Neuronal stem cell (in vitro differentiated cells): ENCODE results near the gene CCDC3.
"Not testable (repeated sequence)": the region's sequence is repeated elsewhere in the genome, so short reads cannot be mapped to it uniquely, and the experiment has no call there.

Source experiments
- DNase-seq: peaks from one replicate; pipeline ENCODE4 v3.0.0-alpha.2; 2013; ENCODE audit warnings: low spot score
- H2AFZ ChIP-seq: one replicate; pipeline ENCODE4 v1.6.1; 2013; ENCODE audit warnings: mild to moderate bottlenecking, low read length, inconsistent platforms
- H2AK5ac ChIP-seq: 2 replicates; pipeline ENCODE4 v1.6.1; 2013; ENCODE audit warnings: low read depth, mild to moderate bottlenecking, inconsistent platforms, low read length, moderate library complexity, mixed read lengths
- H2BK120ac ChIP-seq: 2 replicates; pipeline ENCODE4 v1.6.1; 2013; ENCODE audit warnings: low read depth, mild to moderate bottlenecking, inconsistent platforms, low read length, moderate library complexity, mixed read lengths
- H2BK12ac ChIP-seq: one replicate; pipeline ENCODE4 v1.6.1; 2013; ENCODE audit warnings: low read length, inconsistent platforms
- H2BK15ac ChIP-seq: 2 replicates; pipeline ENCODE4 v1.6.1; 2013; ENCODE audit warnings: mild to moderate bottlenecking, low read length, inconsistent platforms, mixed read lengths
- H2BK5ac ChIP-seq: one replicate; pipeline ENCODE4 v1.6.1; 2013; ENCODE audit warnings: inconsistent platforms, mild to moderate bottlenecking, low read length, moderate library complexity
- H3K14ac ChIP-seq: one replicate; pipeline ENCODE4 v1.6.1; 2013; ENCODE audit warnings: low read length, inconsistent platforms
- H3K18ac ChIP-seq: 2 replicates; pipeline ENCODE4 v1.6.1; 2013; ENCODE audit warnings: low read length, inconsistent platforms
- H3K23ac ChIP-seq: 2 replicates; pipeline ENCODE4 v1.6.1; 2013; ENCODE audit warnings: low read depth, mild to moderate bottlenecking, mixed read lengths, low read length, inconsistent platforms; ENCODE audit not compliant: poor library complexity
- H3K27ac ChIP-seq: replicated peaks from 3 replicates; pipeline ENCODE4 v1.5.1; 2013; ENCODE audit warnings: low read length, inconsistent platforms
- H3K27me3 ChIP-seq, 3 experiments: 2 replicates each; pipeline ENCODE4 v1.6.1; 2013; ENCODE audit warnings: low read length in 3 of 3, mild to moderate bottlenecking in 2 of 3, inconsistent platforms in 1 of 3, low read depth in 1 of 3, mixed read lengths in 1 of 3, moderate library complexity in 1 of 3; ENCODE audit not compliant: control insufficient read depth in 3 of 3, insufficient read depth in 3 of 3
- H3K36me3 ChIP-seq, 2 donors: replicated peaks in 1 of 2; 2 replicates each; pipeline ENCODE4 v1.6.1; 2013; ENCODE audit warnings: low read length in 2 of 2; ENCODE audit not compliant: control insufficient read depth in 2 of 2, insufficient read depth in 2 of 2
- H3K4ac ChIP-seq: 2 replicates; pipeline ENCODE4 v1.6.1; 2013; ENCODE audit warnings: inconsistent platforms, mild to moderate bottlenecking, low read length, moderate library complexity
- H3K4me1 ChIP-seq, 2 donors: 1 replicate in 1 of 2; 2 replicates in 1 of 2; pipeline ENCODE4 v1.6.1; 2013; ENCODE audit warnings: low read length in 2 of 2, low read depth in 1 of 2; ENCODE audit not compliant: control insufficient read depth in 2 of 2, insufficient read depth in 1 of 2
- H3K4me2 ChIP-seq: one replicate; pipeline ENCODE4 v1.6.1; 2013; ENCODE audit warnings: mild to moderate bottlenecking, low read length, inconsistent platforms; ENCODE audit not compliant: insufficient read depth, poor library complexity, severe bottlenecking
- H3K4me3 ChIP-seq, 2 donors: 2 replicates each; pipeline ENCODE4 v1.5.1; 2013; ENCODE audit warnings: low read length in 2 of 2, mild to moderate bottlenecking in 2 of 2, inconsistent platforms in 1 of 2, moderate library complexity in 1 of 2
- H3K79me1 ChIP-seq: one replicate; pipeline ENCODE4 v1.6.1; 2013; ENCODE audit warnings: low read depth, mild to moderate bottlenecking, inconsistent platforms, low read length, moderate library complexity
- H3K9ac ChIP-seq: one replicate; pipeline ENCODE4 v1.6.1; 2013; ENCODE audit warnings: mild to moderate bottlenecking, low read depth, low read length, inconsistent platforms; ENCODE audit not compliant: poor library complexity
- H3K9me3 ChIP-seq, 2 donors: replicated peaks in 1 of 2; 2 replicates each; pipeline versions ENCODE3 to v1.6.1; 2013; ENCODE audit warnings: low read length in 2 of 2, mild to moderate bottlenecking in 2 of 2, inconsistent platforms in 1 of 2, low read depth in 1 of 2, mixed read lengths in 1 of 2, moderate library complexity in 1 of 2; ENCODE audit not compliant: control insufficient read depth in 2 of 2, insufficient read depth in 1 of 2
- H4K8ac ChIP-seq: one replicate; pipeline ENCODE4 v1.6.1; 2013; ENCODE audit warnings: low read depth, mild to moderate bottlenecking, inconsistent platforms, low read length, moderate library complexity
- H4K91ac ChIP-seq: one replicate; pipeline ENCODE4 v1.6.1; 2013; ENCODE audit warnings: low read length, low read depth, mild to moderate bottlenecking, inconsistent platforms; ENCODE audit not compliant: poor library complexity
- WGBS, 2 donors: extraction: QIAGEN DNeasy Blood & Tissue Kit; methylation state at CpG; one replicate each; pipeline ENCODE4 v1.1.7; 2013; ENCODE audit warnings: missing lambda C conversion rate in 2 of 2, mixed read lengths in 1 of 2; ENCODE audit not compliant: insufficient read length in 2 of 2, insufficient replicate concordance in 1 of 2; ENCODE audit errors: extremely low coverage in 2 of 2; 5-methylcytosine and 5-hydroxymethylcytosine counted together

CCDC3 gene

DNA sequence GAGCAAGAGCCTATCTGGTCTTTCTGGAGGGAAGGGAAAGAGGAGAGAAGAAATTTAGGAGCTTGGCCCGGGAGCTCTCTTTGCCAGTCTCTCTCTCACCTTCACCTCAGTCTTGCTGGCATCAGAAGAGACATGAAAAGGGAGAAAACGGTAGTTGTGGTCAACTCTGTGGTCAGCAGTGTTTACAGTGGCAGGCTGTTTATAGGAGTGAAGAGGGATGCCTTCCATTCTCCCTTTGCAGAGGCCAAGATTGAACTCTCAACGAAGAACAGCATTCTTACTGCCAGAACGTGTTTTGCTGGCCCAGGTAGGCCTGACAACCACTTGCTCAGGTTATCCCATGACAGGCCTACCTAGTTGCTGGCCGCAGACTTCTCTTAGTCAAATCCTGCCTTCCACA lies 133.3 kb downstream of the CCDC3 start:
- Histone ChIP-seq H2BK5ac (no peak overlapping the region), H2AFZ (no peak overlapping the region), H3K27me3 (no peaks in the 10 kb centered on the region), H3K4ac (no peak overlapping the region), H2BK12ac (no peak overlapping the region), H3K9me3 (no peaks in the 10 kb centered on the region), H3K18ac (no peak overlapping the region), H4K91ac (no peak overlapping the region), H2BK120ac (no peak overlapping the region), H2AK5ac (no peak overlapping the region), H3K27ac (no peak overlapping the region), H3K9ac (no peak overlapping the region), H4K8ac (no peak overlapping the region), H3K4me1 (no peaks in the 10 kb centered on the region), H3K36me3 (no peaks in the 10 kb centered on the region), H2BK15ac (no peak overlapping the region), H3K4me2 (no peak overlapping the region), H3K23ac (no peak overlapping the region), H3K4me3 (no peak overlapping the region), H3K79me1 (no peaks in the 10 kb centered on the region), H3K14ac (no peak overlapping the region)
- WGBS, 2 donors = no CpG with 5 or more reads among the region's 5 CpGs
- DNase-seq = no peak

DNA sequence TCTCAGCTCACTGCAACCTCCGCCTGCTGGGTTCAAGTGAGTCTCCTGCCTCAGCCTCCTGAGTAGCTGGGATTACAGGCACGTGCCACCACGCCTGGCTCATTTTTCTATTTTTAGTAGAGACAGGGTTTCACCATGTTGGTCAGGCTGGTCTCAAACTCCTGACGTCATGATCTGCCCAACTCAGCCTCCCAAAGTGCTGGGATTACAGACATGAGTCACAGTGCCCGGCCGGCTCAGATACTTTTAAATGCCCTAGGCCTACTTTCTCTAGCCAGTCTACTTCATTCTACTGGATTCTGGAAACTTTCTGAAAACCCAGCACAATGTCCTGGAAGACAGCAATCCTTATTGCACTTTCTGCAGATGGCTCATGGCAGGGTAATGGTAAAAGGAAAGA lies 136.0 kb downstream of the CCDC3 start:
- H3K14ac ChIP-seq, H3K27me3 ChIP-seq, H3K4ac ChIP-seq, H2AFZ ChIP-seq, DNase-seq, H2BK120ac ChIP-seq, H3K79me1 ChIP-seq, H3K27ac ChIP-seq, H3K4me2 ChIP-seq, H2BK15ac ChIP-seq, H3K18ac ChIP-seq, H3K4me3 ChIP-seq, H4K91ac ChIP-seq, H3K9me3 ChIP-seq, H3K4me1 ChIP-seq, H2BK12ac ChIP-seq, H3K9ac ChIP-seq, H2BK5ac ChIP-seq, H3K36me3 ChIP-seq, H2AK5ac ChIP-seq, H3K23ac ChIP-seq, H4K8ac ChIP-seq: not testable (repeated sequence)
- WGBS, 2 donors = no CpG with 5 or more reads among the region's 6 CpGs

DNA sequence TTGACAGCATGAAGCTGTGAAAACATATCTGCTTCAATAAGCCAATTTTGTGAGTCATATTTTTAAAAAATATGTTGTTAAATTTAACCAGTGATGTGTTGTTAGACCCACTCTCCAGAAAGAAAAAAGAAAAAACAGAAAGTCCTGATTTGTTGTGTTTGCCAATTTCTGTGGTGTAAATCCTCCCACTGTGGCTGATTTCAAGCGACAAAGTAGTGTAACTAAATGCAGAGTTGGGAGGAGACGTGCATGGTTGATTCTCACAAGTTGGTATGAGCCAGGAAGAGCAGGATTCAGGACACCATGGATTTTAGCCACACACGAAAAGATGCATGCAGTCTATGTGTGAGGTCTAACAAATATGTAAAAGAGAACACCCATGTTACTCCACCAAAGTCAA lies 139.1 kb downstream of the CCDC3 start:
- no peak for DNase-seq
- no peaks in the 10 kb centered on the region for H3K9me3 ChIP-seq
- H3K79me1 ChIP-seq = no peaks in the 10 kb centered on the region
- no peaks in the 10 kb centered on the region for H3K4me1 ChIP-seq
- H2BK15ac ChIP-seq = no peak overlapping the region
- H2BK5ac ChIP-seq = no peak overlapping the region
- no peak overlapping the region for H3K14ac ChIP-seq
- H3K4me2 ChIP-seq = no peak overlapping the region
- H3K27ac ChIP-seq = no peak overlapping the region
- no peak overlapping the region for H2BK120ac ChIP-seq
- no peak overlapping the region for H3K4me3 ChIP-seq
- H3K23ac ChIP-seq = no peak overlapping the region
- no peaks in the 10 kb centered on the region for H3K27me3 ChIP-seq
- H2AFZ ChIP-seq = no peak overlapping the region
- H3K4ac ChIP-seq = no peak overlapping the region
- no peak overlapping the region for H3K9ac ChIP-seq
- no peak overlapping the region for H3K18ac ChIP-seq
- WGBS, 2 donors = no CpG with 5 or more reads among the region's 3 CpGs
- no peaks in the 10 kb centered on the region for H3K36me3 ChIP-seq
- H4K8ac ChIP-seq = no peak overlapping the region
- no peak overlapping the region for H2BK12ac ChIP-seq
- no peak overlapping the region for H4K91ac ChIP-seq
- H2AK5ac ChIP-seq = no peak overlapping the region

GRCh38 chr10:12854988-12855387 lies 146.5 kb downstream of the CCDC3 start:
- no peak overlapping the region for H3K4ac ChIP-seq
- no peak overlapping the region for H3K18ac ChIP-seq
- no peaks in the 10 kb centered on the region for H3K27me3 ChIP-seq
- DNase-seq = no peak
- no peak overlapping the region for H3K9ac ChIP-seq
- no CpG with 5 or more reads among the region's 2 CpGs for WGBS, 2 donors
- H3K4me3 ChIP-seq = no peak overlapping the region
- no peaks in the 10 kb centered on the region for H3K9me3 ChIP-seq
- no peaks in the 10 kb centered on the region for H3K36me3 ChIP-seq
- H2BK12ac ChIP-seq = no peak overlapping the region
- H2BK120ac ChIP-seq = no peak overlapping the region
- no peaks in the 10 kb centered on the region for H3K4me1 ChIP-seq
- no peak overlapping the region for H3K23ac ChIP-seq
- no peak overlapping the region for H3K27ac ChIP-seq
- no peak overlapping the region for H2BK5ac ChIP-seq
- no peak overlapping the region for H2AFZ ChIP-seq
- no peak overlapping the region for H4K91ac ChIP-seq
- H2BK15ac ChIP-seq = no peak overlapping the region
- H3K4me2 ChIP-seq = no peak overlapping the region
- H3K14ac ChIP-seq = no peak overlapping the region
- H2AK5ac ChIP-seq = no peak overlapping the region
- no peaks in the 10 kb centered on the region for H3K79me1 ChIP-seq
- no peak overlapping the region for H4K8ac ChIP-seq
